Suppressor macrophage treated with lipopolysaccharide for 4 hours (primary cell): ENCODE data around the gene ASPM.
"Not testable (repeated sequence)": the region's sequence is repeated elsewhere in the genome, so short reads cannot be mapped to it uniquely, and the experiment has no call there.

Source experiments
- DNase-seq: peaks from one replicate; pipeline ENCODE4 v3.0.0-alpha.2; 2020

The ASPM gene

GRCh38 chr1:197080323-197080722, 66.1 kb downstream of the ASPM start:
- DNase-seq: no peak

- DNase-seq: no peak
These were observed 69.9 kb downstream of the ASPM start for GRCh38 chr1:197076585-197076984.

- no peak for DNase-seq
These were observed 72.5 kb downstream of the ASPM start for GRCh38 chr1:197073978-197074377.

GRCh38 chr1:197067457-197067818, 79.0 kb downstream of the ASPM start:
- no peak for DNase-seq

- no peak for DNase-seq
These were observed 79.6 kb downstream of the ASPM start, which contains the start of gene F13B for GRCh38 chr1:197066719-197067456. F13B (minus strand) TSS chr1:197067260; CDS start chr1:197067223, 37 bp downstream.

GRCh38 chr1:197066277-197066676, 80.2 kb downstream of the ASPM start:
- DNase-seq: no peak

GRCh38 chr1:197065559-197065958, 80.9 kb downstream of the ASPM start:
- DNase-seq: no peak

GRCh38 chr1:197063212-197063611, 83.3 kb downstream of the ASPM start:
- no peak for DNase-seq

GRCh38 chr1:197062692-197063091, 83.8 kb downstream of the ASPM start:
- no peak for DNase-seq

GRCh38 chr1:197049100-197049499, 97.4 kb downstream of the ASPM start:
- DNase-seq: no peak

- DNase-seq: no peak
These were observed 103.7 kb downstream of the ASPM start for GRCh38 chr1:197042676-197043341.

GRCh38 chr1:197041486-197042353, 104.7 kb downstream of the ASPM start:
- DNase-seq: no peak

GRCh38 chr1:197036861-197037260, 109.6 kb downstream of the ASPM start:
- no peak for DNase-seq

- DNase-seq: not testable (repeated sequence)
These were observed 111.7 kb downstream of the ASPM start for GRCh38 chr1:197034631-197035339.
